Measurements from ENCODE around the gene BMAL1. TPM values are rescaled to one million over a fixed set of nuclear protein-coding genes. Genes with fewer than 3 reads are reported as not detected.

Gene BMAL1
- total RNA-seq, 6 experiments from 2014 or later, result 6.9 to 10.4 (median 7.5) TPM

DNA sequence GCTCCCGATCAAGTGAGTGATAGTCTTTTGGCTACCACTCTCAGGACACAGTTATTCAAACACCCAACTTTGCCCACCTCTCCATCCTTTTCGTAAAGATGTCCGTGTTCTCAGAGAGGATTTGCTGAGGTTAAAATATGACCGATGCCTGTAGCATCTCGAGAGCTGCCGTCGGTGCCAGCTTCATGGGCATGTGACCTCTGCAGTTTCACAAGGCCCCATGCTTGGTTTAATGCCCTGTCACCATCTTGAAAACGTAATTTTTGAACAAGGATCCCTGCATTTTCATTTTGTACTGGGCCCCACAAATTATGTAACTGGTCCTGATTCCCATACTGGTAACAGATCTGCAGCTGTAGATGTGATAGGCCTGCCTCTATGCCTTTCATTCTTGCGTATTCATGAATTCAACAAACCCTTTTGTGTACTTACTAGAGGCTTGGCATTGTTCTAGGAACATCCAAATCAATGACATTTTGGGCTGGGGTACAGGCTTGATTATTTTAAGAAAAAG, 85.1 kb downstream of the BMAL1 start:
- TF ChIP-seq, protein P1, sequence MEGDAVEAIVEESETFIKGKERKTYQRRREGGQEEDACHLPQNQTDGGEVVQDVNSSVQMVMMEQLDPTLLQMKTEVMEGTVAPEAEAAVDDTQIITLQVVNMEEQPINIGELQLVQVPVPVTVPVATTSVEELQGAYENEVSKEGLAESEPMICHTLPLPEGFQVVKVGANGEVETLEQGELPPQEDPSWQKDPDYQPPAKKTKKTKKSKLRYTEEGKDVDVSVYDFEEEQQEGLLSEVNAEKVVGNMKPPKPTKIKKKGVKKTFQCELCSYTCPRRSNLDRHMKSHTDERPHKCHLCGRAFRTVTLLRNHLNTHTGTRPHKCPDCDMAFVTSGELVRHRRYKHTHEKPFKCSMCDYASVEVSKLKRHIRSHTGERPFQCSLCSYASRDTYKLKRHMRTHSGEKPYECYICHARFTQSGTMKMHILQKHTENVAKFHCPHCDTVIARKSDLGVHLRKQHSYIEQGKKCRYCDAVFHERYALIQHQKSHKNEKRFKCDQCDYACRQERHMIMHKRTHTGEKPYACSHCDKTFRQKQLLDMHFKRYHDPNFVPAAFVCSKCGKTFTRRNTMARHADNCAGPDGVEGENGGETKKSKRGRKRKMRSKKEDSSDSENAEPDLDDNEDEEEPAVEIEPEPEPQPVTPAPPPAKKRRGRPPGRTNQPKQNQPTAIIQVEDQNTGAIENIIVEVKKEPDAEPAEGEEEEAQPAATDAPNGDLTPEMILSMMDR (IDR thresholded peaks at IDR 0.05), result no peak
- peaks cover 41% of the 10 kb centered on the region for H3K4me1 Mint-ChIP-seq (ENCODE audit: low read depth)
- no peak for DNase-seq
- H3K27me3 Mint-ChIP-seq (ENCODE audit: insufficient read depth), result no peaks in the 10 kb centered on the region; the same call in 1 of the 2 replicates
- H3K27ac Mint-ChIP-seq, result no peak overlapping the region
- H3K4me3 Mint-ChIP-seq, result no peak overlapping the region
- H3K36me3 Mint-ChIP-seq (ENCODE audit: low read depth), result peaks cover 13% of the 10 kb centered on the region; the same call in 1 of the 2 replicates
- no peaks in the 10 kb centered on the region for H3K9me3 Mint-ChIP-seq

DNA sequence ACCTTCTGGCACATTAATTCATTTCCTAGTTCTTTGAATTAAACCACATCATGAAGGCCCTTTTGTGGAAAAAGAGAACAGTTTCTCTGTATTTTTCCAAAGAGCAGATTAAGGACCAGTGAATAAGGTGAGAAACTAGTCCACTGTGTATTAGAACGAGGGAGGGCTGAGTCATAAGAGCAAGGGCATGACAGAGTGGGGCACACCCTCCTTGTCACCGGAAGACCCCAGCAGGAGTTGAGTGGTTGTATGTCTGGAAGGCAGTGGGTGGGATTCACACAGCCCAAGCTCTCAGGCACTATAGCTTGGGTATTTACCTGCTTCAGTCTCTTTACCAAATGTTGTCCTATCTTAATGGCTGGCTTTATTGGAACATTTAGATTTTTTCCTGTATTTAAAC, 86.8 kb downstream of the BMAL1 start:
- Mint-ChIP-seq H3K27ac (no peak overlapping the region), H3K4me3 (no peak overlapping the region), H3K36me3 (ENCODE audit: low read depth) (peaks cover 13% of the 10 kb centered on the region; the same call in 1 of the 2 replicates), H3K27me3 (ENCODE audit: insufficient read depth) (no peaks in the 10 kb centered on the region; the same call in 1 of the 2 replicates), H3K9me3 (no peaks in the 10 kb centered on the region), H3K4me1 (ENCODE audit: low read depth) (peaks cover 36% of the 10 kb centered on the region)
- DNase-seq, result no peak
- TF ChIP-seq, protein P1 (IDR thresholded peaks at IDR 0.05), result no peak

DNA sequence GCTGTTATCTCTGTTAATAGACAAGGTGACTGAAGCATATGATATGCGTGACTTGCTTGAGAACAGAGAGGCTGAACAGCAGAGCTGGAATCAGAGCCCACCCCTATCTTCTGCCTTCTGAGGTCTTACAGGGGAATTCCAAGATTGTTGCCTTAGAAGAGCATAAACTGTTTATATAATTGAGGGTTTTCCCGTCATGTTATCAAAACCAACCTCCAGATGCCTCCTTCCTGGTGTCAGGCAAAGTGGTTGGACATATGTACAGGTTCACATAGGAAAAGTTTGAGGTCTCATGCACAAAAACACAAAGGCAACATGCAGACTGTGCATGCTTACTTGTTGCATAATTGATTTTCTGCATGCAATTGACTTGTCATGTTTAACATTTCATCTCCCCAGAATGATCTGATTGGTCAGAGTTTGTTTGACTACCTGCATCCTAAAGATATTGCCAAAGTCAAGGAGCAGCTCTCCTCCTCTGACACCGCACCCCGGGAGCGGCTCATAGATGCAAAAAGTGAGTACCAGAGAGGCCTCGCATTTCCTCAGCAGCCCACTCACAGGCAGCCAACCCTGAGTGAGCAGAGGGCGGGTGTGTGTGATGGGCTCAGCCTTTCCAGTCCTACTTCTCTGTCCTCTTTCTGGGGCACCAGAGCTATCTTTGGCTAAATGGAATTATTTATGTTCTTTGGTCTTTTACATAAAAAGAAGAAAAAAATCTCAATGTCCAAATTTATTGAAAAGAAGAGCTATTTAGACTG, 88.9 kb downstream of the BMAL1 start:
- TF ChIP-seq, protein P1 (IDR thresholded peaks at IDR 0.05), result no peak
- H3K4me1 Mint-ChIP-seq (ENCODE audit: low read depth), result peaks cover 28% of the 10 kb centered on the region
- H3K9me3 Mint-ChIP-seq, result no peaks in the 10 kb centered on the region
- DNase-seq, result no peak
- no peak overlapping the region for H3K4me3 Mint-ChIP-seq
- 0 out of 2 replicates have a peak, but pooled peaks cover 2% of the 10 kb centered on the region for H3K36me3 Mint-ChIP-seq (ENCODE audit: low read depth)
- H3K27ac Mint-ChIP-seq, result no peak overlapping the region
- H3K27me3 Mint-ChIP-seq (ENCODE audit: insufficient read depth), result no peaks in the 10 kb centered on the region

DNA sequence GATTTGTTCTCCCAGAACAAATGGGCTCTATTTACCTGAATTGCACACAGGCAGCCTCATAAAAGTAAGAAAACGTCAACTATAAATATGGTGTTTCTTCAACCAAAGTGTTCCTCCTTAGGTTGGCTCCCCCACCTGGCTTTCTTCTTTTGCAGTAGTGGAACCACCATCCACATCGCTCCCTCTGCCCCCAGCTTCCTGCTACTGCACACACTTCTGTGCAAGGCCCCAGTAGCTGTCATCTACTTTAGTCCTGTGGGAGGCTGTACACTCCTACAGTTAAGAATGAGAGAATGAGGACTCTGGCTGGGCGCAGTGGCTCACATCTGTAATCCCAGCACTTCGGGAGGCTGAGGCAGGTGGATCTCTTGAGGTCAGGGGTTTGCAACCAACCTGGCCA, 89.5 kb downstream of the BMAL1 start:
- no peaks in the 10 kb centered on the region for H3K9me3 Mint-ChIP-seq

DNA sequence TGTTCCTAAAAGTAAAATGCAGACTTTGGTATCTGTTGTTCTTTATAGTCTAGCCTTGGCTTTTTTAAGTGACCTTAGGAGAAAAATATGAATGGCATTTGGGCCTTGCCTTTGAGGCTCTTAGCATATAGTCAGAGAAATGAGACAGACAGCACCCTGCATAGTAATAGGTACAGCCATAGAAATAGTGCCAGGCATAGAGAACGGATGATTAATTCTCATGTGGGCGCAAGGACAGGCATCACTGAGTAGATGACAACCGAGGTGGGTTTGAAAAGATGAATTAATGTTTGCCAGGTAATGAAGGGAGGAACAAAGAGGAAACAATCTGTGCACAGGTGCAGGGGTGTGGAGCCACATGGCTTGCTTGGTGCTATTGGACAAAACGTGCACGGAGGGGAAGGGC, 90.5 kb downstream of the BMAL1 start:
- peak; percentile 57 for DNase-seq
- H3K4me1 Mint-ChIP-seq (ENCODE audit: low read depth), result peaks cover 28% of the 10 kb centered on the region
- H3K9me3 Mint-ChIP-seq, result no peaks in the 10 kb centered on the region
- TF ChIP-seq, protein P1 (IDR thresholded peaks at IDR 0.05), result no peak
- peak overlapping the region; percentile 37; the same call in 1 of the 2 replicates for H3K4me3 Mint-ChIP-seq
- no peaks in the 10 kb centered on the region for H3K36me3 Mint-ChIP-seq (ENCODE audit: low read depth)
- H3K27me3 Mint-ChIP-seq (ENCODE audit: insufficient read depth), result no peaks in the 10 kb centered on the region
- H3K27ac Mint-ChIP-seq, result peak overlapping the region; percentile 44

More for the DNA sequence above, 89.5 kb downstream of the BMAL1 start:
- no peak for DNase-seq
- no peaks in the 10 kb centered on the region for H3K27me3 Mint-ChIP-seq (ENCODE audit: insufficient read depth)
- H3K4me3 Mint-ChIP-seq, result no peak overlapping the region
- H3K36me3 Mint-ChIP-seq (ENCODE audit: low read depth), result no peaks in the 10 kb centered on the region
- TF ChIP-seq, protein P1 (IDR thresholded peaks at IDR 0.05), result no peak
- peaks cover 28% of the 10 kb centered on the region for H3K4me1 Mint-ChIP-seq (ENCODE audit: low read depth)
- no peak overlapping the region; the same call in 1 of the 2 replicates for H3K27ac Mint-ChIP-seq

All from HFFc6 (cell line).